Activated T-helper 1 cell treated with anti-CD3 and anti-CD28 coated beads, Interleukin-2, amount 50 U/mL, for 16 hours (primary cell): ENCODE measurements around the gene EHF.

ENCODE experiments used
- DNase-seq, 2 donors: peaks; one replicate each; pipeline ENCODE4 v3.0.0-alpha.2; 2020; ENCODE audit warnings: low read depth in 1 of 2, low spot score in 1 of 2

The EHF gene

DNA sequence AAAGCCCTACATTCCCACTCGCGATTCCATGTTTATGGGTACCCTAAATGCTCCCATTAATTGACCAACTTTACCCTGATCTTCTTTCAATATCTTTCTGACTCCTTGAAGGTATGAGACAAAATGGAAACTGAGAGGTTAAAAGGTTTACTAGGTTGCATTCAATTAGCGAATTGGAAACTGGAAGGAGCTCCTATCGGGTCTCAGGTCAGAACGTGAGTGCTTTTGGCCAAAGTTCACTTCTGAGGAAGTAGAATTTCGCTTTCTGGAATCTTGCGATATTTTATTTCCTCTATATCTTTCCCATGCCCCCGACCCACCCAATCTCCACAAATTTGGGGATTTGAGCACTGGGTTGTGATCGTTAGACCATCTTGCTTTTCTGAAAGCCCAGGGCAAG, 2.6 kb downstream of the EHF start:
- DNase-seq: no peak

DNA sequence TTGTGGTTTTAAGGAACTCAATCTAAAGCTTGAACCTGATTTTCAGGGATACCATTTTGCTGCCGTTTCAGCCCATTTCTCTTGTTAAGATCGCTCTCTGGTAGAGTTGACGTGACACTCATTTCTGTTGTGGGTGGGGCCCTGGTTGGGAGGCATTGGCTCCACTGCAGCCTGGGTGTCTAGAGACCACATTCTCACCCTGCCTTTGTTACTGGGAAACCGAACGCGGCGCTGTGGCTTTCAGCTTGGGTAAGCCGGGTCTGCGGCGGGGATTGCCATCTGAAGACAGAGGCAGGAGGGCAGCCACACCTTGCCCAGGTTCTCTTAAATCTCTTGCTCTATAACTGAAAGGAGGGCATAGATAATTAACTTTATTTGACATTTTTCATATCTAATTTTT, 3.2 kb downstream of the EHF start:
- DNase-seq: no peak

DNA sequence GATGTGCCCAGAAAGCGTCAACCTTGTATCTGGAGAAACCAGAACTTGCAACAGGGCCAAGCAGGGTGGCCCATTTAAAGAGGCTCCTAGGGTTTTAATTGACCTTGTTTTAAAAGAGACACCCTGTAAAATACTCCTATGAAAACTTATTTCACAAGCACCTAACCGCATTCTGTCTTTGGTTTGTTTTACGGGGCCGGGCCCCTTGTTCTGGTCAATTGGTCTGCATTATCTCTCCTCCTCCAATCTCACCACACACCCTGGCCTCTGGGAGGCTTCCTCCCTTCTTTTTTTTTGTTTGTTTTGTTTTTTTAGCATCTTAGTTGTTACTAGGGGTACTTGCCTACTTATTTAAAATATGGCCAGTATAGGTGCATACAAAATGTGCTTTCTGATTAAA, 4.7 kb downstream of the EHF start:
- no peak for DNase-seq

DNA sequence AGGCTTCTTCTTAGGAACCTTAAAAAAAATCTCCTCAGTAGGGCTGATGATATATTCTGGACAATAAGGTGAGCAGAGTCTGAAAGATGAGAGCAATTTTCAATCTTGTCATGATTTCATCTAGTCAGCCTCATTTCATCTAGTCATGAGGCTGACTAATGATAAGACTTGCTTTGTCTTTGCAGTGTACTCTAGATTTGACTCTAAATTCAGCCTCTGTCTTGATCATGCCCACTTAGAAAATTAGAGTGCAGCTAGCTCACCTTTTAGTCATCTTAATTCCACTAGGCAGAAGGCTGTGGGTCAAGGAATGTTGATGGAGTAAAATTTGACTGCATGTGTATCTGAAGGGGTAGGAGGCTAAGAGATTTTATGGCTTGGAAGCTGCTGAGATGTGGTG, 5.5 kb downstream of the EHF start:
- DNase-seq: no peak

DNA sequence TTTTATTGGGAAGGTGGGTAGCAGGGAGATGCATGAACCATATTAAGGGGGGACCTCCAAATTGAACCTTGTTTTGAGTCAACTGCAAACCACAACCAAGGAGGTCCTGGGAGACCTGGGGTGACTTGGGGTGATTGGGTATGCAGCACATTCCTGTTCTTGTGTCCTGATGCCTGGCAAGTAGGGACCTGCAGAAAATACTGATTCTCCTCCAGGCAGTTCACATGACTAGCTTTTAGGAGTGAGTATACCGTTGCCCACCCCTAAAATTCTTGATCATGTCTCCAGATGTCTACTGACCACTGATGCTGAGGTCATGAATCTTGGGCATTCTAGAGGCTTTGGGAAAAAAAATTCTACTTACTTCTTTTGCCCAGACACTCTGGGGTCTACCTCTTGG, 6.3 kb downstream of the EHF start:
- no peak for DNase-seq

DNA sequence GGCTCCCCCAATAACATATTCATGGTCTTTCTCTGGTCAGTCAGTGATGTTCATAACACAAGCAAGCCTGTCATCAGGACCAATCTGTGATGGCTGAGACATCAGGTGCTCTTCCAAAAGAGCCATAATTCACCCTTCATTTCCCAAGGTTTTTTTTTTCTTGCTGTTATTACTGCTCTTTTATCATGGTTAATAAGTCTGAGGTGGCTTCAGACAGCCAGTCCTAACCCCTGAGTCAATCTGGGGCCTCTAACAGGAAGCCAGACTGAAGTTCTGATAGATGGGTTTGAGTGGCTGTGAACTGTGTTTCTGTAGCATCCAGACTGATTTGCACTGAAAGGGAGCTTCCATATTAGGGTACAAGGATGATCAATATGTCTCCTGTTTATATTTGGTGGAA, 8.8 kb downstream of the EHF start:
- DNase-seq: no peak

DNA sequence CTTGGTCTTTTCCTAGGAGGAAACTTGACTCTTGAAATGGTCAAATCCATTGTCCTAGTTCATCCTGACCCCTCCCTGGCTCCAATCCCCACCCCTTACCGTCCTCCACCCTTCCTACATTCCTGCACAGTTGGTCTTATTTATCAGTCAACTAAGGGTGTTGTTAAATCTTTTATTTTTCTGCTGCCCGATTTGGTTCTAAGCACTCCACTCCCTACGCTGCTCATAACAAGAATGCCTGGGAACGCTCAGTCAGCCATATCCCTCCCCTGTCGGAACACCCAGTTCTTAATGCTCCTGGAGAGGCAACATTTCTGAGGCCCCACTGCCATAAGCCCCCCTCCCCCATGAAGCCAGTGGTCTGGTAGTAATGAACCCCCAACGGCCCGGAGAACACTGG, 9.7 kb downstream of the EHF start:
- no peak for DNase-seq

DNA sequence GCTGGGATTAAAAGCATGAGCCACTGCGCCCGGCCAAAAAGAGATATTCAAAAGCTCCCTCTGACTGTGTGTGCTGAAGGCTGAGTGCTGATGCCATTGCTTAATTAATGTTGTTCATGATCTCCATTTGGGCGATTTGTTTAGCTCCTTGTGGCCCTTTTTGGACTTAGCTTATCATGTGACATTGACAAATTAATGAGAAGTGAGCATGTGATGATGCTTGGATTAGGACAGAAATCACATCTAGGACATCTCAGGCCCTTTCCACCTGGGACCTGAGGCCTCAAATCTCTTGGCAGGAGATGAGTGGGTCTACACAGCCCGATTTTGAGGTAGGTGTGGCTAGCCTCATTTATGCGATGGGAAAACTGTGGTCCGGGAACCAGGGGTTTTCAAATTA, 10.4 kb downstream of the EHF start:
- no peak for DNase-seq

DNA sequence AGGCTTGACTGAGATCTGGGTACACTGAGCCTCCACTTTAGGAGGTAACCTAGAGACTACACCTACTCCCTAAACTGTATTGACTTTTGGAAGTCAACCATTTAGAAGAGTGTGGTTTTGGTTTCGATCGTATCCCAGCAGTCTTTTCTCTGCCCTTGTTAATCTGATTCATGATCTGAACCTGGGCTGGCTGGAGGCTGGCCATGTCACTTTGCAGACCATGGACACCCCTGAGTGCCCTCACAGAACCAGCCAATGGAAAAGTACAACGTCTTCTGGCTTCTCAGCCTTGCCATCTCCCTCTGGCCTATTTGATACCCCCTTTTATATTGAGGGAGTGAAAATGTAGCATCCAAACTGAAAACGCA, 10.8 kb downstream of the EHF start:
- no peak for DNase-seq

DNA sequence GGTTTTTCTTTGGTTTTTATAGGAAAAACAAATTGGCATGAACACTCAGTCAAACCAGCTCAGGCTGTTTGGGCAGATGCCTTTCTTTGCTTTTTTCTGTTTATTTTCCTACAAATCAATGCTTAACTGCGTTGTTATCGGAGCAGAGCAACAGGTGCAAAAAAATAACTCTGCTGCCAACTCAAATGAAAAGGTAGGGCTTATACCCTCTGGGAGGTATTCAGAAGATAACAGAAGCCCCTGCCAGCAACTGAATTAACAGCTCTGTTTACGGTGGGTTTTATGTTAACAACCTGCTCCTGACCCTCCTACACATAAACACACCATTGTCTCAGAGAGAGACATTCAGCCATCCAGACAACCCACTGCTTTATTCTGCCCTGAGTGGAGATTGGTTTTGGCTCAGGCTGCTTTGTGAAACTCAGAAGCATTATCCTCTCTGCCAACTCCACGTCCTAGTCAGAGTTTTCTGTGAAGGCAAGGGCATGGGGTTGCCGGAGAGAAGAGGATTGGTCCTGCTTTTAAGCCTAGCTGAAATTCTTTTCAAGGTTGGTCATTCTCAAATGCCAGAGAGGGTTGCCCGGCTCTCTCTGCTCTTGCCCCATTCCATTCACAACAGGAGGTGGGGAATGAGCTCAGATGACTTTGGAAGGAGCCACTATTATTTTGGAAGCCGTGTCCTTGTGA, 11.4 kb downstream of the EHF start:
- no peak for DNase-seq

DNA sequence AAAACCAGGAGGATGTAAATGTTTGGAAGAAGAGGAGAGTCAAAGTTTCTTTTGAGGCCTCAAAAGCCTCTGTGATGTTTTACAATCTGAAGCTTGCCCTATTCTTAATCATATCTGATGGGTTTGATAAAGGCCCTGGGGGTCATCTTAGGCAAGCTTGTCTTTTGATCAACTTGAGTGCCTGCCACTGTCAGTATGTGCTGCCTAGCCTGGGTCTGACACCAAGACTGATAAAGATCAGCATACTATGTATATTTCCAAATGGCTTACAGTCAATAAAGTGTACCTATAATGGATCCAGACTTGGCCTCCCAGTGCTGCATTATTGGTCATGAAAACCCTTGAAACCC, 12.7 kb downstream of the EHF start:
- no peak for DNase-seq

DNA sequence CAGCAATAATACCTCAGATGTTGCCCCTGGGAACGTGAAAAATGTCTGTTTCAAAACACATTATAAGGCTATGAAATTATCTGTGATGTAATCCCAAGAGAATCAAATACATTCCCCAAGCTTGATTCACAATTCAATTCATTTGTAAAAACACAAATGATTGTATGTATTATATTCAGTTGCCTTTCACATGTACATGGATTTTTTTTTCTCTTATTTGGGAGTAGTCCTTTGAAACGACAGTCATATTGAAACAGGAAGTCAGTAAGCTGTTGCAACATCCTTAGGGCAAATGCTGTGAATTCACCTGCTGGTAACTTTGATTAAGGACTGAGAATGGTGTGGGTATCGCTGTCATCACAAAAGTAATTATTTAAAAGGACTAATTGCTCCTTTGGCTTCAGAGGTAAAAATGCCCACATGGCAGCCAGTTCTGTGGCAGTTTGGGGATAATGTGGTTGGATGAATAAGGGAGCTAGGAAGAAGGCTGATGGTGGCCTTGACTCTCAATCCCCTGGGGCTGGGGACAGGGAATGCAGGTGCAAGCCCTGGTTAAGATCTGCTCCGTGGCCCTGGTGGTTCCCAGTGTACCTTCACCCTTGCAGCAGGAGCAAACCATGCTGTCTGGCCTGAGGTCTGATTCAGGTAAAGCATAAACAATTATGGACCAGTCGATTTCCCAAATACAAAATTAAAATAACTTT, 13.2 kb downstream of the EHF start:
- DNase-seq: no peak

DNA sequence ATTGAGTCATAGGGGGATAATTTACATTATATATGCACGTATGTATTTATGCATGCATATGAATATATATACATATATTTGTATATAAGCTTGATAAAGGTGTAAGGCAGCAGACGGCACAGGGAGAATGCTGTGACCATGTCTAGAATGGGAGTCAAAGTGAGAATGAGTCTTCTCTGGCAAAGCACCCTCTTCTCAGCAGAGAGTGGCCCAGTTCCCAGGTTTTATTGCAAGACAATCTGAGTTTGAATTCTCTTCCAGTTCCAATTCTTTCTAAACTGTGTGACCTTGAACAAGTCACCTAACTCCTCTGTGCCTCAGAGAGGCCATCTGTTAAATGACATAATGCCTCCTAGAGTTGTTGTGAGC, 13.8 kb downstream of the EHF start:
- no peak for DNase-seq

DNA sequence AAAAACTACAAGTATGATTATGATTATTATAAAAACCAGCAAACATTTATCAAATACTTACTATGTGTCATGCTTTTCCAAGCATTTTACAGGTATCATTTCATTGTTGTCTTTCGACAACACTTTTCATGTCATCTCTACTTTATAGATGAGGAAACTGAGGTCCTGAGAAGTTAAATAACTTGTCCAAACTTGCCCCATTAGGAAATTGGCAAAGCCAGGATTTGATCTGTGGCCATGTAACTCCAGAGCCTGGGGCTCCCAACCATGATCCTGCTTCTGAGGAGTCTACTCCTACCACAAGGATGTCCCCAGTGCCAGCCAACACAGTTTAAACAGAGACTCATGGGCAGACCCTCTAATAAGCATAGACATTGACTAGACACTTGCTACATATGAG, 15.2 kb downstream of the EHF start:
- no peak for DNase-seq

DNA sequence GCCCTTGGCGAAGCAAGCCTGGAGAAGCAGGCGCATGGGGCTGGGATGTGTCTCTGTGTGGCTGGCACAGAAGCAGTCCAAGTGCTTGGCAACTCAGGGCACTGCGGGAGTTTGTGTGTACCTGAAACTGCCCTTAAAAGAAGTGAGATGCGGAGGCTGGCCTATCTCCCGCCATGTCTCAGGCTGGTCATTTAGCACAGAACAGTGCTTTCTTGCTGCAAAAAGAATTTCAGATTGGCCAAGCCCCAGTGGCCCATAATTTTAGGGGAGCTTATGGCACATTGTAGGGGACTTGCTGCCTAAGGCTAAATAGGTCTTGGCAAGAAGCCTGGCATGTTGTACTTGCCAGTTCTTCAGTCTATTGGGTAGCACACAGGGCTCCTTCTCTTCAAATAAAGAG, 16.4 kb downstream of the EHF start:
- DNase-seq: no peak

DNA sequence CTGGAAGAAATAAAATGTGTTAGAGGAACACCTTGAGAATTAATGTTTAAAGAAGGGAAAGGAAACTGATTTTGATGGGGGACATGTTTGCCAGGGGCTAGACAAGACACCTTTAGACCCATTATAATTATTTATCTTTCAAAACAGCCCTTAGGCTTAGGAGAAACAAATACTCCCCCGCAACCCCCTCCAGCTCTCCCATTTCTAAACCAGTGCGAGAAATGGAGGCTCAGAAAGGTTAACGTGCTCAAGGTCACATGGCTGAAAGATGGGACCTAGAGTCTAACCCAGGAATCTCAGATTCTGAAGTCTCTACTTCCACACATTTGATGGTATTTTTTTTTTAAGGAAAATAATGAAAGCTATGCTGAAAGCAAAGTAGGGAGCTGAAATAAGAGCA, 18.0 kb downstream of the EHF start:
- DNase-seq: no peak

DNA sequence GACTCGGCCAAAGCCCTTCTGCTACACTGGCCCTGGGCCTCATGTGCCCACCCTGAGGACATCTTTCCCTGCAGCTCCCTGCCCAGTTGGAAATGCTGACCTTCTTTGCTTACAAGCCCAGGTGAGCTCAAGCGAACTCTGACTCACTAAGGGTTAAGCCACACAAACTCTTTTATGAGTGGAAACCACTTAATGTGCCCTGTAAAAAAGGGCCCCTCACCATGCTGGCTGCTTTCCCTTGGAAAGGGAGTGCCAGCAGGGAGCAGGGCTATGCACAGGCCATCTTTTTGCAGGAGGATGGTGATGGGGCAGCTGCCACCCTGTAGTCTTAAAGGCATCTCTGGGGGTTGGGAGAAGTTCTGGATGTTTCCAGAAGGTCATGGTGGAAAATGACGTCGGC, 18.7 kb downstream of the EHF start:
- DNase-seq: no peak

DNA sequence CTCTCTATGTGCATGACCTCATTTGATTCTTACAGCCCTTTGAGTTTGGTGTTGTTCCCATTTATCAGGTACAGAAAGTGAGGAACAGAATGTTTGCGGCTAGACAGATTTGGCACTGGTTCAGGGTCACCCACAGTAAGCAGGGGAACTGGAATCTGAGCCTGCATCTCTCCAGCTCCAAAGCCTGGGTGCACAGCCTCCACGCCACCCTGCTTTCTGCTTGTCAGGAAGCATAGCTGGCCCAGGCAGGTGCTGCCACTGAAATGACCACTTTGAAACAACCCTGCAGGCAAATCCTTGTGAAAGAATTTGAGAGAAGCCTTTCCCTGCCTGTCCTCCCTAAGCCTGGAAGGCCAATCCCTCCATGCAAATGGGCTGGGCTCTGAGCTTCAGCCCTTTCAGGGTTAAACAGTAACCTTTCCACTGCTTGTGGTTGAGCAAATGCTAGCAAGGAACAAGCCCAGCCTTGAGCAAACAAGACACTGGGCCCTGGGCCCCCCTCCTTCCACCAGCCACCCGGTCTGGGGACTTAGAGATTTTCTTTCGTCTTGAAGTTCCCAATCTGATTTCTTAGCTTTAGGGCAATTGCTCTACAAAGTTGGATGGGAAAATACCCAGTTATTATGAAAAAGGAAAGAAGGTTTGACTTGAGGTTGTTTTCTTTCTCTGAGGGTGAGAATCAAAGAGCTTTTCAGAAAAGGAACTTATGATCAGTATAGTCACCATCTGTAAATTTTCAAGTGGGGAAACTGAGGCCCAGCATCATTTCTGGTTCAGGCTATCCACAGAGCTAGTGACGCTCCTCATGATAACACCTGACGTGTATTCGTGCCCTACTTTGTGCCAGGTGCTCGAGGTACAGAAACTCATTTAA, 19.4 kb downstream of the EHF start:
- DNase-seq: no peak

DNA sequence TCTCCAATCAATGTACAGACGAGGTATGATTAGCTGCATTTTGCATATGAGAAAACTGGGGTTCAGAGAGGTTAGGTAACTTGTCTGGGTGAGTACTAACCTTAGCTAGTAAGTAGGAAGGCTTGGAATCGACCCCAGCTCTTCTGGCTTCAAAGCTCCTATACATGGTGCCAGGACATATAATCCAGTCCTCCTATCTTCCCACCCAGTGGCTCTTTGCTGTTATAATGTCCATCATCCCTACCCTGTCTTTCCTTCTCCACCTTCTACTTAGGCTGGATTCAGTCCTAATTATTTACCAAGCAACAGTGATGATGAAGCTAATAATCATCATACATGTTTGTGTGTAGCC, 20.0 kb downstream of the EHF start:
- DNase-seq: no peak

DNA sequence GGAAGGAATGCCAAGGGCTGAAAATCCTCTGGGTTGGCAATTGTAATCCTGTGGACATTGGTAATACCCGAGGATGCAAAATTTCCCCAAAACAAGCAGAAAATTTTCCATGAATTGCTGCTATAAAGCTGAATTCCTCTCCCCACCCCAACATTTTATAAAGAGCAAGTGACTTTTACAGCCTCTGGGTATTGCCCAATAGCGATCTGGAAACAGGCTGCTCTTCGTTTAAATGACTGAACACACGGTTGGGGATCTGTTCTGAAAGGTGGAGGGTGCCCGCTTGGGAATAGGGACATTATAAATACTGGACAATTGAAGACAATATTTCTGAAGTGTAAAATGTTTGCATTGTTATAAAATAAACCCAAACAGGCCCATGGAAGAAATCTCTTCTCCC, 20.6 kb downstream of the EHF start:
- no peak for DNase-seq

DNA sequence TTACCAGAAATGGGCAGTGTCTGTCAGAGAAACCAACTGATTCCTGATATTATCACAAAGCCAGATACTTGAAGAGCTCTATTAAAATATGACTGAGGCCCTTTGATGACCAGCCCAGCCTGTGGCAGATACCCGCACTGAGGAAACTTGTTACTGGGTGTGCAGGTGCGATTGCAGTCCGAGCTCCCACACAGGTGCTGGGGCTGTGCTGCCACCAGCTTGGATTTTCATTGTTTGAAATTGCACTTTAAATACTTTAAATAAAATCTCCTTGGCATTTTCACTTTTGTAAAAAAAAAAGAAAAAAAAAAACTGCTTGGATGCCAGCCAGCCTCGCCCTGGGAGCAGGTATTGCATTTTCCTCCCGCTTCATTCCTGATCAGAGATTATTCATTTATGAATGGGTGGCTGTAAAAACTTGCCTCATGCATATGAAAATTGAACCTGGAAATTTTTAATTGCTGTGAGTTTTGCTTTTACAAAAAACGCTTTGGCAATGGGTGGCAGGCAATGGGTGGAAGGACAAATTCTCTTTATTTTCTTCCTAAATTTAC, 21.2 kb downstream of the EHF start:
- no peak for DNase-seq

DNA sequence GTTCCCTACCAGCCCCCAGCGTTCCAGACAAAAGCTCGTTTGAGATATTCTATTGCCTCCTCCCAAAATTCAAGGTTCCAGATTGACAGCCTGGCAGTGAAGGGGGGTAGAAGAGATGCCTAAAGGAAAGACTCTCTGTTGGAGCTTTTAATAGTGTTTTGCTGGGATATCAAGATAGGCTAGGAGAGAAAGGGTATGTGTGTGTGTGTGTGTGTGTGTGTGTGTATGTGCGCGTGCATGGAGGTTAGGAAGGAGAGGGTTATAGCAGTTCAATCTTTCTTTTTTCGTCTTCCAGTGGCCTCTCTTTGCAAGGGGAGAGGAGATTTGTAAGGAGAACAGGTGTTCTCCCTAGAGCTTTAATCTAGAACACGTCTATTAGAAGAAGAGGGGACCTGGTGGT, 22.0 kb downstream of the EHF start:
- DNase-seq: no peak
